Activated effector memory CD4-positive, alpha-beta T cell treated with Interleukin-2 at 50 U/mL for 16 hours (primary cell): ENCODE results near the gene TSHZ2.
A peak's percentile ranks its signal among the peaks of the same experiment; 100 is the strongest.

Source experiments
- DNase-seq: peaks from one replicate; pipeline ENCODE4 v3.0.0-alpha.2; 2020

TSHZ2 gene

DNA sequence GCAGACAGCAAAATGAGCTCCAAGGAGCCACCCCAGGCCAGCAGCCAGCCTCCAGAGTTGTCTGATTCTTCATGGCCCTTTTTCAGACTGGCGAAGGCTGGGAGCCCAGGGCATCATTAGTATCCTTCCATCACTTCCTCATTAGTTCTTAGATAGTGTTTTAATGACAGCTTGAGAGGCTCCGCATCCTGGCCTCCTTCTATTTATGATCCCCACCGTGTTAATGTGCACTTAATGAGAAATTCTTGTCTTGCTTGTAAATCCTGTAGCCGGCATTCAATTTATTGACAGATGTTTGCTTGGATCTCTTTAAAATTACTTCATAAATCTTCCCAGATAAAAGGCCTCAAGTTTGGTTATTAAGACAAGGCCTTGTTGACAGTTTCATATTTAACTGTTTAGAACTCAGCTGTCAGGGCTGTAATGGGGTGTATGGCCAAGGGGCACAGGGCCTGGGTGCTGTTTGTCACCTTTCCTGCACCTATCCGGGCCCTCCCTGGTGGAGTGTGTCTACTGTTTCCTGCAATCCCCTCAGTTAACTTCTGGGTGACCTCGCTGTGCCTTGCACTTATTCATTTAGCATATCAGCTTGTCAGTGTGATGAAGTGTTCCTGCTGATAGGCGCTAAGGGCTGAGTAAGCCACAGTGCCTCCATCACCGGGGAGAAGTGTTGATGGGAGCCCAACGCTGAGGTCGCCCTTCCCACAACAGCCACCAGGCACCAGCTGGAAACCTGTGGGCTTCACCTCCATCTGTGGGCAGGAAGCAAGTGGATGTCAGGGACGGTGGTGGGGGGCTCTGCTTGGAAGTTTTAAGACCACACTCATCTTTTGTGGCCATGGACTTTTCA lies 169.3 kb downstream of the TSHZ2 start:
- no peak for DNase-seq

DNA sequence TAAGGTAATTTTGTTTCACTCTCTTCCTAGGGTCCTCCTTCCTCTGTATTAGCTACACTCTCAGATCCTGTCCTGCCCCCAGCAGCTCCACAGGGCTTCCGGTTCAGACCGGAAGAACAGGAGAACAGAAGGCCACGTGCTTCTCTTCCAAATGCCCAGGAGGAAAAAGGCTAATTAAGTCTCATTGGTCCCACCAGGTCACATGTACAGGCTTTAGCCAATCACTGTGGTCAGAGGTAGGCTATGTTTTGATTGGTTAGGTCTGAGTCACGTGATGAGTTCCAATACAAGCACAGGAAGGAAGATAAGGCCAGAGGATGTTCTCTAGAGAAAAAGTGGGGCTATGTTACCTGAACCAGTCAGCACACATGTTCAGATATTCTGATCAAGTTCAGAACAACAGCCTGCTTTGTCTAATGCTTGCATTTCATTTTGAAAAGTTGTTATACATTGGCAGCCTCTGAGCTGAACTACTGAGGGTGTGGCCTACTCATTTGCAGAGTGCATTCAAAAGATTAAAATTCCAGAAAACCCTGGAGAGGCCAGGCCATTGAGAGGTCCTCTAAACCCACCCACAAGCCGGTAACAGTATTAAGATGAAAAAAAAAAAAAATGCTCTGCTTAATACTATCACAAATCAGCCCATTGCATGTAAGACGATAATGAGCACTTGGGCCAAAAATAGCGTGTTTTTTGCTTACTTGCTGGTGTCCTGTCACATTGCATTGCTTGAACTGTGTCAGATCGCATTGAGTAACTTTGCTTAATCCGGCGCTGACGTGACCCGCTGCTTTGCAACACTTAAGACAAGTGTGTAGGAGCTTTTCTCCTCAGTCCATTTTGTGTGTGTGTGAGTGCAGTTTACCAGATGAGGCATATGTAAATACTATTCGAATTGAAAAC lies 170.3 kb downstream of the TSHZ2 start:
- DNase-seq = no peak

DNA sequence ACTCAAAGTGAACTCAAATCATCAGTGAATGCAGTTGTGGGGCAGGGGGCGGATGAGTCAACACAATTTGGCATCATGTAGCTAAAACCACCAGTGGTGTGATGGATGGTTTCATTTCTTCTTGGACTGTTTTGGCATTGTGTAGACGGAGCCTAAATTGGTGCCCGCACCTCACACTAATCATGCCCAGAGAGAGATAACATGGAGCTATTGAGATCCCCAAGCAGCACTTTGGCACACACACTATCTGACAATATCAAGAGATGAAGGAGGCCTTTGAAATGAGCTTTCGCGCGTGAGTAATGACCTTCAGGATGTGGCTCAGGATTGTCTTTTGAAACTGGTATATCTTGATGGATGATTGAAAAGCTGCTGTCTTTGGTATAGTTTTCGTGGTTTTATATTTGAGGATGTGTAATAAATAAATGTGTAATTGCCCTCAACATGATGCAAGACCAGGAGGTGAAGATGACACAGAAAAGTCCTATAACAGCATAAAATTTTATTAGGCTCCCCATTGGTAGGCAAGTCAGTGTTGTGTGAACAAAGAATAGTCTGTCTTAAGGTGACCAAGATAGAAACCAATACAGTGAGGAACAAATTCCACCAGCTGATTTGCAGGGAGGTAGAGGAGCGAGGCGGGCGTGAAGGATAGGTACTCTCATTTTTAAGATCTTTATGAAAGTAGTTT lies 174.2 kb downstream of the TSHZ2 start:
- no peak for DNase-seq

DNA sequence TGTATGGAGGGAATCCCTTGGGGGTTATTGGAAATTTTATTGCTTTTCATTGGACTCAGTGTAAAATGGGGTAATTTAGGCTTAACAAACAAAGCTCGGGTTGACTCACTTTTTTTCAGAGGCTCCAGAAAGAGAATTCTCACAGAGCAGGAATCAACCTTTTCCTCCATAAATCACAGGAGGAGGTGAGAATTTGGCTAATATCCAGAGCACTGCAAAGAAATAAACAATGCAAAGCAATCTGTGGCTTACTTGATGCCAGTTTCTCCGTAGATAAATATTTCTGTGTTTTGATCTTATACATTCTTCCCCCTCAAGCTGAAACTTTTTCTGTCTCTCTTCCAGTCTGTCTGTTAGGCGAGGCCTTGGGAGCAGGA lies 176.6 kb downstream of the TSHZ2 start:
- no peak for DNase-seq

DNA sequence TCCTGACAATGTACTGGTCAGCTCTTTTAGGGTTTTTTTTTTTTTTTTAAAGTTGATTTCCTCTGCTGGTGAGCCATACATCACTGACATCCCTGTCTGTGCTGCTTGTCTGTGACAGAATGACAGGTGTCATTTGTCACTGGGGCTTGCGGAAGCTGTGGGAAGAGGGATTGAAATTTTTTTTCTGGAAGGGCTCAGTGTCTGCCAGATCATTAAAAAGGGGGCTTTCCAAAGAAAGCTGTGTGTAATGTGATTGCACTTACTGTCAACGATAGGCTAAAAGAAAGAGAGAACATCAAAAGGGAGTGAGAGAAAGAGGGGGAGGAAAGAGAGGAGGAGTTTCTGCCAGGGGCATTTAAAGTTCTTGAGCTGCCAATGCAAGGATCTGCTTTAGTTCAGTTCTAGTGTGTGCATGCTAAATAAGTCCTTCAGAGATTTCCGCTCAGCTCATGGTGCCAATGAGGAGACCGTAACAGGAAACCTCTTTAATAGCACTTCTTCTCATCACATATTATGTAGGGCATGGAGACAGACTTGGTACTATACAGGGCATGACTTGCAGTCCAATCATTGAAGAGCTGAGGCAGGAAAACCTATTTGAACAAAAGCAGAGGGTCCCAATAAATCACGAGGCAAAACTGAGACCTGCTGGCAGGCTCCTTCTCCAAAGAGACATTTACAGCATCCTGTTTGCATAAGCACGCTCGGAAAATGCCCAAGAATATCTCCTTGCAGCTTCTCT lies 177.2 kb downstream of the TSHZ2 start:
- no peak for DNase-seq

DNA sequence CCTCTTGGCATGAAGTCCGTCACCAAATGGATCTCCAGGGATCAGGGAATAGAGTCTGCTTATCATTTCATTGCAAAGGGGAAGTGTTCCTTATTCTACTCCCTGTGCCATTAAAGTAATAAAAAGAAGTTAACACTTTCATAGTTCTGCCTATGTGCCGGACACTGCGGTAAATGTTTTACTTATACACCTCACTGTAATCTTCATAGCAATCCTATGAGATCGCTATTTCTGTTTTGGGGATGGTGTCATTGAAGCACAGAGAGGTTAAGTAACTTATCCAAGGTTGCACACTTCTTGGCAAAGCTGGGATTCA lies 177.7 kb downstream of the TSHZ2 start:
- DNase-seq = no peak

DNA sequence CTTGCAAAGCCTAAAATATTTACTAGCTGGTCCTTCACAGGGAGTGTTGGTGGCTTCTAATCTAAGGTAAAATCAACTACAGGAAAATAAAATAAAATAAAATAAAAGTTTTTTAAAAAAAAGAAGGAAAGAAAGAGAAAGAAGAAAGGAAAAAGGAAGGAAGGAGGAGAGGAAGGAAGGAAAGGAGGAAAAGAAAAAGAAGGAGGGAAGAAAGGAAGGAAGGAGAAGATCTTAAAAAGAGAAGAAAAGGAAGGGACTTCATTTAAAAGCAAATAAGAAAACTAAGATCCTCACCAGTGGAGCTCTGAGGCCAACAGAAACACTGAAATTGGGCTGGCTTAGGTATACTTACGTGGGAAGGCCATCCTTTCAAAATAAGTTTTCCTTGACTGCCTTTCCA lies 178.4 kb downstream of the TSHZ2 start:
- no peak for DNase-seq

DNA sequence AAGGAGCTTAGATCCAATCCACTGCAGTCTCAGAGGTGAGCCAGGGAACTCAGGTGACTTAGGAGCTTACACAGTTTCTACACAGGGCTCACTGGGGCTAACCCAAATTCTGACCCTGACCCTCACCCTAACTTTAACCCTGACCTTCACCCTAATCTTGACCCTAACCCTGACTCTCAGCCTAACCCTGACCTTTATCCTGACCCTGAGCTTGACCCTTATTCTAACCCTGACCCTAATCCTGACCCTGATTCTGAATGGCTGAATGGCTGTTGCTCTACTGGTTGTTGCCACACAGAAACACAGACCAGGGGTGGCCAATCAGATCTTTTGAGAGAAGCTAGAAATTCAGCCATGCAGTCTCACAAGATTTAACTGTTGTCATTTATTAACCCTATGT lies 180.1 kb downstream of the TSHZ2 start:
- no peak for DNase-seq

DNA sequence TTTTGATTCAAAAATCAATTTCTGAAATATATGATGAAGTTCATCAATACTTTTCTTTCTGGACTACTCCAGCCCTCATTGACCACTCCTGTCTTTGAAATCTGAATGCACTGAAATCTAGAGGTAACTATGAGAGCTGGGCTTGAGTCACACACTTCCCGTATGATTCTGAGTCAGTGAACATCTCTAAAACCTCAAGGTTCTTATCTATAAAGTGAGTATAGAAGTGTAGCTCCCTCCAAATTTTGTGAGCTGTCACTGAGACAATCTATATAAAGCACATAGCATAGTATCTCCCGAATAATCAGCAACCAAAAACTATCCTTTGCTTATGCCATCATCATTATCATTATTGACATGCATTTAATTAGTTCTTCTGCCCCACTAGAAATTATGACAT lies 182.4 kb downstream of the TSHZ2 start:
- DNase-seq = no peak

DNA sequence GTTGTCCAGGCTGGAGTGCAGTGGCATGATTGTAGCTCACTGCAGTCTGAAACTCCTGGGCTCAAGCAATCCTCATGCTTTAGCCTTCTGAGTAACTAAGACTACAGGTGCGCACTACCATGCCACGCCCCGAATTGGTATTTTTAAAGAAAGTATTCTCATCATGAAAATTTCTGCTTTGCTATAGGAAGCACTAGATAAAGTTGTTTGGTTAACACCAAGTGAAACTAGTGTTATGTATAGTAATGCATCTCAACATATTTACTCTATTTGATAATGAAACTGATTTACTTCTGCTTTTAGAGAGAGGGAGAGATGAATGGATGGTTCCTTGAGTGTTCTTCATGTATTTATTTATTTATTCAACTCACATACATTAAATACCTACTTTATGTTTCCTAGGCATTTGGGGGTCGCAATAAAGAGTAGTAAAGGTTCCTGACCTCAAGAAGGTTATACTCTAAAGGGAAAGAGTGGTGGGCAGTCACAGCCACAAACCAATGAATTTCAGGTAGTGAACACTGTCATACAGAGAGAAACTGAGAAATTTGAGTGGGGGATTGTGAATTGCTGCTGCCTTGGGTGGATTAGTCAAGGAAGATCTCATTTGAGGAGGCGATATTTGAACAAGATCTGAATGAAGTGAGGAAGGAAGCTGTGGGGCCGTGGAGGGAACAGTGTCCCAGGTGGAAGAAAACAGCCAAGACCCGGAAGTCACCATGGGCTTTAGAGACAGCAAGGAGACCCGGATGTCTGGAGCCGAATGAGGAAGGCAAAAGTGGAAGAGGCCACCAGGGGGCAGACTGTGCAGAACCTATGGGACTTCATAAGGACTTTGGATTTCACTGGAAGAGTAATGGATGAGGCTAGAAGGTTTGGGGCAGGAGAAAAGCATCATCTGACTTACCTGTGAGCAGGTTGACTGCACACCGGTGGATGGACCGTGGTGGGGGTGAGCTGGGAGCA lies 185.6 kb downstream of the TSHZ2 start:
- DNase-seq = peak; percentile 2

DNA sequence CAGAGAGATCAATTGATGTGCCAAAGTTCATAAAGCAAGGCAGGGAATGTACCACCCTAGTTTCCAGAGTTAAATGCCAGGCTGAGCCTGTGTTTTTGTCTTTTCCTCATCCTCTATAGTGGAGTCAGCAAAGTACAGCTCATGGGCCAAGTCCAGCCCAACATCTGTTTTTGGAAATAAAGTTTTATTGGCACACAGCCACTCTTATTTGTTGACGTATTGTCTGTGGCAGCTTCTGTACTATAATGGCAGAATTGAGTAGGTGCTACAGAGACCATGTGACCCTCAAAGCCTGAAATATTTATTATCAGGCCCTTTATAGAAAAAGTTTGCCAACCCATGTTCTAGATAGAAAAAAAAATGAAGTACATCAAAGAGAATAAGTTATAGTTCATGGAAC lies 187.0 kb downstream of the TSHZ2 start:
- no peak for DNase-seq

DNA sequence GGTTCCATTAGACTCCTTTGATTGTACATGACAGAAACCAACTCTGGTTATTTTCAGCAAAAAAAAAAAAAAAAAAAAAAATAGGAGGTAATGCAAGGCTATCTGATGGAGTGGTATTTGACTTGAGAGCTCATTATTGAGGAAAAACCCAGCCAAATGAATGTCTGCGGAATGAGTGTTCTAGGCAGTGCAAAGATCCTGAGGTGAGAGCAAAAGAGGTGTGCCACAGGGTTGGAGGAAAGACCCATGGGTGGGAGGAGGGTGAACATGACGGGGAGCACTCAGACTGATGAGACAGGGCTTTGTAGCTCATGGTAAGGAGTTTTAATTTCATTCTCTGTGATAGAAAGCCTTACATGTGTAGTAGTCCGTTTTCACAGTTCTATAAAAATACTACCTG lies 188.9 kb downstream of the TSHZ2 start:
- DNase-seq = no peak

DNA sequence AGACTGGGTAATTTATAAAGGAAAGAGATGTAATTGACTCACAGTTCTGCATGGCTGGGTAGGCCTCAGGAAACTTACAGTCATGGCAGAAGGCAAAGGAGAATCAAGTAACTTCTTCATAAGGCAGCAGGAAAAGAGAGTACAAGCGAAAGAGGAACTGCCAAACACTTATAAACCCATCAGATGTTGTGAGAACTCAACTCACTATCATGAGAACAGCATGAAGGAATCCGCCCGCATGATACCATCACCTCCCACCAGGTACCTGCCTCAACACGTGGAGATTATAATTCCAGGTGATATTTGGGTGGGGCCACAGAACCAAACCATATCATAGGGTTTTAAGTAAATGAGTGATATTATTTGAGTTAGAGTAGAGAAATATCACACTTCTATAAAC lies 189.3 kb downstream of the TSHZ2 start:
- no peak for DNase-seq

DNA sequence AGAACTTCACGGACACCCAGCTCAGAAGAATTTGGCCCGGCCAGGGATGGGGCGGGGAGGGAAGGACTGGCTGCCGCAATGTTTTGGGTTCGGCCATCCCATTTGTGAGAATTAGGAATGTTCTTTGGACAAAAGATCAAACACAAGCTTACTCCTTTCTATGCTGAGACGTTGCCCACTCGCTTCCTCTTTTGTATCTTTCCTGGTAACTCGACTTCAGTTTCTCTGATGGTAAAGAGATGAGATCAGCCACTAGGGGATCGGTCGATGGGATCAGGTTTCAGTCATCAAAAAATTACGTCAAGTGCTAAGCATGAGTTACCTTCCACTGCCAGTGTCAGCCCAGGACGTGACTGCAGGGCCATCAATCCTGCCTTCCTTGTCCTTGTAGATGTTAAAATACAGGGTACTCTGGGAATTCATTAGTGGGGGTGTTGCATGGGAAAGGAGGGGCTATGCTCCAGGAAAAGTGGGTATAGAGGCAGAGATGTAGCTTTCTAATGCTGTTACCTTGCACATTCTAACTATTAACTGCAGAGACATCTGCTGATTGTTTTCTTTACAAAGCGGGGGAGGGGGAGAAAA lies 190.2 kb downstream of the TSHZ2 start:
- no peak for DNase-seq

DNA sequence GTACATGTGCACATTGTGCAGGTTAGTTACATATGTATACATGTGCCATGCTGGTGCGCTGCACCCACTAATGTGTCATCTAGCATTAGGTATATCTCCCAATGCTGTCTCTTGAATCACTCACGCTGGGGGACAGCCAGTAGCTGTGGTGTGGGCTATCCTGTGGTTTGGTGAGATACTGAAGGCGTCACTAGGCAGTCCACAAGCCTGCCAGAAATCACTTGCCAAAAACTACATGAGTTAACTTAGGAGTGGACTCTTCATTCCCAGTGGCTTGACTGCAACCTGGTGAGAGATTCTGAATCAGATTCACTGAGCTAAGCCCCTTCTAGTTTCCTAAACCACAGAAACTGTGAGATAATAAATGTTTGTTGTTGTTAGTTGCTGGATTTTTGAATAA lies 191.3 kb downstream of the TSHZ2 start:
- DNase-seq = no peak

DNA sequence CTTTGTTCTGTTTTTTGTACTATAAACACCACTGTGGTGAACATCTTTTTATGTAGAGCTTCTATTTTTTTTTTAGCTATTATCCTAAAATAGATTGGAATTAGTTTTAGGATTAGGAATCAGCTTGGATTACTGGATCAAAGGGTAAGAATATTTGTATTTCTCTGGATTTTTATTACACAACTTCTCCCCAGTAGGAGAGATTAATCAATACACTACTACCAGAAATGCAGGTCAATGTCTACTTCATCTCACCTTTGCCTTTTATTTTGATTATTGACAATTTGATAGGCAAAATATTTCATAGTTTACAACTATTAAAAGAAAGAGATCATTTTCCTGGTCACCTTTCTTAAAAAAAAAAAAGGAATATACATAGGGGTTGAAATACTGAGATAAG lies 191.9 kb downstream of the TSHZ2 start:
- no peak for DNase-seq

DNA sequence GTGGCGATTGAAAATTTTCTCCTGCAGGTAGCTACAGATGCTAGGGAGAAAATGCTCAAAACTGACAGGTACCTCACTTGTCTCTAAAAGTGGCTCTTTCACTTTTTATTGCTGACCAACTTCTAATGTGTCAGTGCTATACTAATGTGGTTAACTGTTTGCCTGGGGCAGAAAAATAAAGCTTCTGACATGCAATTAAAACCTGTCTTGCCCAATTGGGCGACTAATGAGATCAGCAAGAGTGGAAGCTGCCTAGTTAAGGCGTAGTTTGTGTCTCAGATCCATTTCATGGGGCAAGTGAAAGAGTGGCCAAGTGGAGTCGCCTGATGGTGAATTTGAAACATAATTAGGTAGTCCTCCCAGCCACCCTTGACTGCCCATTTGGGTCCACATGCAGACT lies 193.3 kb downstream of the TSHZ2 start:
- DNase-seq = no peak

DNA sequence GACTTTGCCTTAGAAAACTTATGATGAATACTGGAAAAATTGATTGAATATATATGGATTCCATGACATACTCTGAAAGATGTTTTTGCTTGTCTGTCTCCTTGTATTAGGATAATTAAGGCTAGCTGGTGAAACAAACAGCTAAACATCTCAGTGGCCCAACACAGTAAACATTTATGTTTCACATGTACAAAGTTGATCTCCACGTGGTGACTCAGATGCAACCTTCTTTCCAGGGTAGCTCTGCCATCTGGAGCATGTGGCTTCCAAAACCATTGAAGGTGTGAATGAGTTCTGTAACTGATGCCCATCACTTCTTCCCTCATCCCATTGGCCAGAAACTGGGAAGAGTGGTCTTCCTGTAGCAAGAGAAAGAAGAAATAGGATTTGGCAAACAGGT lies 196.3 kb downstream of the TSHZ2 start:
- DNase-seq = no peak

DNA sequence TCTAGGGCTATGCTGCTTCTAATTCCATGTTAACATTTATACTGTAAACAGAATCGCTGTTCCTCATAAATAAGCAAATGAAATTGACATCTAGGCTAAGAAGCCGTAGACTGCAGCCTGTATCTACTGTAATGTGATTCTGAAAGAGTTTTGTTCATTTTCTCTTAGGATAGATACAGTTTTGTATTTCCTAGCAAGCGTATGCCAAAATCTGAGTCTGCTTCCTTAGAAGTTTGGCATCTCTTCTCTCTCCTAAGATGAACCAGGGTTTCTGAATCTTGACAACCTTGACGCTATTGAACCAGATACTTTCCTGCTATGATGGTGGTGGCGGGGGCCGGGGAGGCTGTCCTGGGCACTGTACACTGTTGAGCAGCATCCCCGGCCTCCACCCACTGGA lies 198.0 kb downstream of the TSHZ2 start:
- no peak for DNase-seq

DNA sequence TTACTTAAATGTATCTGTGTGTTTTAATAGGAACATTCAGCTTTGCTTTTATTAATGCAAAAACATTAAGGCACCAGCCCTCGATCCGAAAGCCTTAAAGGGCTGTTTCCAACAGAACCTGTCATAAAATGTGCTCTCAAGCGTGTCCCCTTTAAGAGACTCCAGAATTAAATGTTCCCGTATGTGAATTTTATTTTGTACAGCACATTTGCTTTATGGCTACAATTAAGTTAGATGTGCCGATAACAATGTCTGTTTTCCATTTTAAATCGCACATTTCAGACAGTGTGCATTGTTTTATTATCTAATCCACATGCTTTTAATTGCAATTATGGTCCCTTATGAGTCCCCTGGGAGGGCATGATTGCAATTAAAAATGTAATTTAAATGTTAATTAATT lies 198.9 kb downstream of the TSHZ2 start:
- no peak for DNase-seq

DNA sequence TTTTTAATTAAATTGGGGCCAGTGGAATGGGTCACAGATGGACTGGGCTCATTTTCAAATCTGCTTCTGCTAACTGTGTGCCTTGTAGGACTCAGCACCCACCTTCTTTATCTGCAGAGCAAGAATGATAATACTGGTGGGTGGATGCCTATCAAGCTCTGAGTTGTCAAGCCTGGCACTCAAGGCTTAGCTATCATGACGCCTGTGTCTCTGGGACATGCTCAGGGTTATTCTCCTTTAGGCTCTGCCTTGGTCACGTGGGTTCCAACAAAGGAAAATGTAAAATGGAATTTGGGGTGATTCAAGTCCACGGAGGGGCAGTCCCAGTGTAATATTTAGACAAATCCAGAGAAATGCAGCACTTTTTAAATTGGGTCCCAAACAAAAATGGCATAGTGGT lies 202.3 kb downstream of the TSHZ2 start:
- no peak for DNase-seq
